DND-41 (cell line): ENCODE results near the gene BFSP2.

Source experiments
- ATAC-seq: fragments of 200-7000 bp; cut with Tn5 transposase; 3 replicates; pipeline ENCODE4 v1.9.1; 2021; ENCODE audit warnings: low read depth; ENCODE audit not compliant: insufficient read depth
- DNase-seq: peaks from one replicate; pipeline ENCODE4 v3.0.0-alpha.2; 2020
- H2AFZ ChIP-seq: 2 replicates; pipeline ENCODE4 v1.6.0; 2012; ENCODE audit warnings: low read depth, low read length
- H3K27ac ChIP-seq: 2 replicates; pipeline ENCODE4 v1.5.1; 2012; ENCODE audit warnings: low read length, inconsistent platforms
- H3K27me3 ChIP-seq: fragments of 200-600 bp; sonication (generic); 2 replicates; pipeline ENCODE4 v1.6.0; 2012; ENCODE audit warnings: low read length, mild to moderate bottlenecking, inconsistent platforms; ENCODE audit not compliant: insufficient read depth, poor library complexity
- H3K36me3 ChIP-seq: 2 replicates; pipeline ENCODE4 v1.5.1; 2012; ENCODE audit warnings: low read length, inconsistent platforms; ENCODE audit not compliant: insufficient read depth
- H3K4me1 ChIP-seq: 2 replicates; pipeline ENCODE4 v1.5.1; 2012; ENCODE audit warnings: mild to moderate bottlenecking, low read length; ENCODE audit not compliant: insufficient read depth
- H3K4me2 ChIP-seq: 2 replicates; pipeline ENCODE4 v1.6.0; 2012; ENCODE audit warnings: mild to moderate bottlenecking, moderate library complexity, low read length, inconsistent platforms; ENCODE audit not compliant: insufficient read depth
- H3K4me3 ChIP-seq, 2 experiments: fragments of 200-600 bp in 1 of 2; shearing (Covaris generic) in 1 of 2; 2 replicates each; pipeline ENCODE4 v1.5.1; 2012 to 2016; ENCODE audit warnings: inconsistent platforms in 2 of 2, low read length in 2 of 2, mild to moderate bottlenecking in 2 of 2, low read depth in 1 of 2, moderate library complexity in 1 of 2
- H3K79me2 ChIP-seq: 2 replicates; pipeline ENCODE4 v1.6.0; 2012; ENCODE audit warnings: low read length, inconsistent platforms; ENCODE audit not compliant: insufficient read depth
- H3K9ac ChIP-seq: 2 replicates; pipeline ENCODE4 v1.6.0; 2012; ENCODE audit warnings: low read depth, mild to moderate bottlenecking, inconsistent platforms, low read length, moderate library complexity
- H3K9me3 ChIP-seq: 2 replicates; pipeline ENCODE4 v1.5.1; 2012; ENCODE audit warnings: low read length, moderate library complexity, mild to moderate bottlenecking, inconsistent platforms; ENCODE audit not compliant: insufficient read depth, severe bottlenecking
- H4K20me1 ChIP-seq: 2 replicates; pipeline ENCODE4 v1.6.0; 2012; ENCODE audit warnings: low read length; ENCODE audit not compliant: insufficient read depth
- EZH2 ChIP-seq: IDR thresholded peaks from 3 replicates; pipeline ENCODE4 v1.6.1; 2012; ENCODE audit warnings: borderline replicate concordance, low read depth, mild to moderate bottlenecking, moderate library complexity, low read length, inconsistent platforms; ENCODE audit not compliant: severe bottlenecking
- TF ChIP-seq, protein P1 (sequence below): IDR thresholded peaks from 2 replicates; pipeline ENCODE4 v1.5.1; 2012; ENCODE audit warnings: borderline replicate concordance, low read length, moderate library complexity, mild to moderate bottlenecking; ENCODE audit not compliant: poor library complexity, severe bottlenecking; ENCODE audit errors: extremely low read depth

The BFSP2 gene

DNA sequence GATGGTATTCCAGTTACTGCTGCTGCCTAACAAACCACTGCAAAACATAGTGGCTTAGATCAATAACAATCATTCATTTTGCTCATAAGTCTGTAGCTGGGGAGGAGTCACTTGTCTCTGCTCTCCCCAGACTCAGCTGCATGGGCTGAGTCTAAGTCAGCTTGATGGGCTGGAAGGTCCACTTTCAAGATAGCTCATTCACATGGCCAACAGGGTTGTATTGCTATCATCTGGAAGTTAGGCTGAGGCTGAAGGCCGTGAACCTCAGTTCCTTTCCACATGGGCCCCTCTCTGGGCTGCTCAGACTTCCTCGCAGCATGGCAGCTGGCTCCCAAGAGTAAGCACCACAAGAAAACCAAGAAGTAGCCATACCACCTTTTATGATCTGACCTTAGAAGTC is 28.7 kb upstream of the BFSP2 start:
- H3K9me3 ChIP-seq, result no peaks in the 10 kb centered on the region
- no peak overlapping the region for H3K9ac ChIP-seq
- no peak for DNase-seq
- H3K4me3 ChIP-seq, result no peak overlapping the region
- no peak for ATAC-seq
- H2AFZ ChIP-seq, result no peak overlapping the region
- peaks cover 7% of the 10 kb centered on the region for H3K27me3 ChIP-seq
- no peaks in the 10 kb centered on the region for H4K20me1 ChIP-seq
- H3K79me2 ChIP-seq, result no peaks in the 10 kb centered on the region
- no peaks in the 10 kb centered on the region for H3K4me1 ChIP-seq
- no peak overlapping the region for H3K27ac ChIP-seq
- H3K4me2 ChIP-seq, result no peak overlapping the region
- no peaks in the 10 kb centered on the region for H3K36me3 ChIP-seq
- TF ChIP-seq, protein P1, sequence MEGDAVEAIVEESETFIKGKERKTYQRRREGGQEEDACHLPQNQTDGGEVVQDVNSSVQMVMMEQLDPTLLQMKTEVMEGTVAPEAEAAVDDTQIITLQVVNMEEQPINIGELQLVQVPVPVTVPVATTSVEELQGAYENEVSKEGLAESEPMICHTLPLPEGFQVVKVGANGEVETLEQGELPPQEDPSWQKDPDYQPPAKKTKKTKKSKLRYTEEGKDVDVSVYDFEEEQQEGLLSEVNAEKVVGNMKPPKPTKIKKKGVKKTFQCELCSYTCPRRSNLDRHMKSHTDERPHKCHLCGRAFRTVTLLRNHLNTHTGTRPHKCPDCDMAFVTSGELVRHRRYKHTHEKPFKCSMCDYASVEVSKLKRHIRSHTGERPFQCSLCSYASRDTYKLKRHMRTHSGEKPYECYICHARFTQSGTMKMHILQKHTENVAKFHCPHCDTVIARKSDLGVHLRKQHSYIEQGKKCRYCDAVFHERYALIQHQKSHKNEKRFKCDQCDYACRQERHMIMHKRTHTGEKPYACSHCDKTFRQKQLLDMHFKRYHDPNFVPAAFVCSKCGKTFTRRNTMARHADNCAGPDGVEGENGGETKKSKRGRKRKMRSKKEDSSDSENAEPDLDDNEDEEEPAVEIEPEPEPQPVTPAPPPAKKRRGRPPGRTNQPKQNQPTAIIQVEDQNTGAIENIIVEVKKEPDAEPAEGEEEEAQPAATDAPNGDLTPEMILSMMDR, result no peak
- TF ChIP-seq EZH2, result no peak

DNA sequence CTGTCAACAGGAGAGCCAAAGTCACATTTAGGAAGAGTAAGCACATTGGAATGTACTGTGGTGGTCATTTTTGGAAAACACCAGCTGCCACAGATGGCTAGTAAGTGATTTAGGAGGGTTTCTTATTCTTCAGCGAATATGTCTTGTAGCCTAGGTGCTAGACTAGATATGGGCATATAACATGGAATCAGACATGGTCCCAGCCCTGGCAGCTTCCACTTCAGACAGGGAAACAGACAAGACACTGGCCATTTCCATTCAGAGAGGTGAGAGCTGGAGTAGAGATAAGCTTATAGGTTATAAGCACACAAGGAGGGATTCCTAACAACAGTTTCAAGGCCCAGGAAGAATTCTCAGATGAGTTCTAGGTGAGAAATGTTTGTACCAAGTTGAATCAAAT is 28.2 kb upstream of the BFSP2 start:
- Histone ChIP-seq H3K27ac (no peak overlapping the region), H3K4me3 (no peak overlapping the region), H4K20me1 (no peaks in the 10 kb centered on the region), H3K36me3 (no peaks in the 10 kb centered on the region), H3K79me2 (no peaks in the 10 kb centered on the region), H3K9ac (no peak overlapping the region), H3K4me2 (no peak overlapping the region), H2AFZ (no peak overlapping the region), H3K9me3 (no peaks in the 10 kb centered on the region), H3K4me1 (no peaks in the 10 kb centered on the region), H3K27me3 (peaks cover 7% of the 10 kb centered on the region)
- TF ChIP-seq, protein P1, result no peak
- no peak for TF ChIP-seq EZH2
- no peak for DNase-seq
- ATAC-seq, result no peak

- TF ChIP-seq, protein P1, result no peak
- no peak for TF ChIP-seq EZH2
- Histone ChIP-seq H3K4me1 (no peaks in the 10 kb centered on the region), H3K36me3 (no peaks in the 10 kb centered on the region), H3K4me3 (no peak overlapping the region), H3K27me3 (peaks cover 2% of the 10 kb centered on the region), H3K9ac (no peak overlapping the region), H3K79me2 (no peaks in the 10 kb centered on the region), H3K4me2 (no peak overlapping the region), H3K9me3 (no peaks in the 10 kb centered on the region), H2AFZ (no peak overlapping the region), H4K20me1 (no peaks in the 10 kb centered on the region), H3K27ac (no peak overlapping the region)
- DNase-seq (no peak), ATAC-seq (no peak)
These were observed 25.0 kb upstream of the BFSP2 start for GRCh38 chr3:133374708-133375402.

DNA sequence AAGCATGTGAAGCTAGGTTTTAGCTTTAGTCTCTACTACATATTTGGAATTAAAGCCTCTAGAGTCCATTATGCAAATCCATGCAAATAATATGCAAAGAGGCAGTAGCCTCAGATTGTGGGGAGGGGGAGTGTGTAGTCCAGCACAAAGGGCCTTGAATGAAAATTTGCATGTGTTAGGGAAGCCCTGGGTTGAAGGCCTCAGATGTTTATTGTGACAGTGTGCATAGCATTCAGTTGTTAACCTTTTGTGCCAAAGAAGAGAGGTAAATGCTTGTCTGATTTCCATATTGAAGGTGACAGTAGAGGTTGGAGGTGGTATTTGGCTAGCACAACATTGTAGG is 24.5 kb upstream of the BFSP2 start:
- Histone ChIP-seq H3K9ac (no peak overlapping the region), H2AFZ (no peak overlapping the region), H3K27me3 (peaks cover 2% of the 10 kb centered on the region), H3K36me3 (no peaks in the 10 kb centered on the region), H3K79me2 (no peaks in the 10 kb centered on the region), H3K9me3 (no peaks in the 10 kb centered on the region), H3K27ac (no peak overlapping the region), H3K4me2 (no peak overlapping the region), H3K4me1 (no peaks in the 10 kb centered on the region), H3K4me3 (no peak overlapping the region), H4K20me1 (no peaks in the 10 kb centered on the region)
- ATAC-seq (no peak), DNase-seq (no peak)
- TF ChIP-seq EZH2, result no peak
- TF ChIP-seq, protein P1, result no peak
